Central memory CD8-positive, alpha-beta T cell (primary cell): Measurements from ENCODE around the gene PADI1.

Source experiments
- ATAC-seq: fragments of 150-1000 bp; cut with Tn5 transposase; replicated peaks from 2 replicates; pipeline ENCODE4 v1.10.0; 2022; ENCODE audit warnings: mild to moderate bottlenecking, moderate FRiP score, moderate number of reproducible peaks; ENCODE audit not compliant: poor library complexity, severe bottlenecking; ENCODE audit errors: extremely low read depth
- DNase-seq, 2 donors: peaks; one replicate each; pipeline ENCODE4 v3.0.0; 2021; ENCODE audit warnings: low spot score in 2 of 2
- H3K27ac Mint-ChIP-seq: one replicate; pipeline ENCODE4 v1.8.0; 2022; ENCODE audit warnings: low read depth, mild to moderate bottlenecking, moderate library complexity, mixed read lengths
- H3K27me3 Mint-ChIP-seq: one replicate; pipeline ENCODE4 v1.8.0; 2022; ENCODE audit warnings: mixed read lengths
- H3K36me3 Mint-ChIP-seq: one replicate; pipeline ENCODE4 v1.8.0; 2022; ENCODE audit warnings: mild to moderate bottlenecking, moderate library complexity, mixed read lengths; ENCODE audit not compliant: insufficient read depth
- H3K4me1 Mint-ChIP-seq: one replicate; pipeline ENCODE4 v1.8.0; 2022; ENCODE audit warnings: mixed read lengths
- H3K4me3 Mint-ChIP-seq: one replicate; pipeline ENCODE4 v1.8.0; 2022; ENCODE audit warnings: mild to moderate bottlenecking, moderate library complexity, mixed read lengths
- H3K9me3 Mint-ChIP-seq: one replicate; pipeline ENCODE4 v1.8.0; 2022; ENCODE audit warnings: mixed read lengths

Gene PADI1

GRCh38 chr1:17265162-17265561 lies 60.2 kb downstream of the PADI1 start:
- DNase-seq, result no peak
- Mint-ChIP-seq H3K36me3 (no peaks in the 10 kb centered on the region), H3K27ac (no peak overlapping the region), H3K4me1 (no peaks in the 10 kb centered on the region), H3K9me3 (no peaks in the 10 kb centered on the region), H3K27me3 (peaks cover 12% of the 10 kb centered on the region), H3K4me3 (no peak overlapping the region)
- no peak for ATAC-seq

DNA sequence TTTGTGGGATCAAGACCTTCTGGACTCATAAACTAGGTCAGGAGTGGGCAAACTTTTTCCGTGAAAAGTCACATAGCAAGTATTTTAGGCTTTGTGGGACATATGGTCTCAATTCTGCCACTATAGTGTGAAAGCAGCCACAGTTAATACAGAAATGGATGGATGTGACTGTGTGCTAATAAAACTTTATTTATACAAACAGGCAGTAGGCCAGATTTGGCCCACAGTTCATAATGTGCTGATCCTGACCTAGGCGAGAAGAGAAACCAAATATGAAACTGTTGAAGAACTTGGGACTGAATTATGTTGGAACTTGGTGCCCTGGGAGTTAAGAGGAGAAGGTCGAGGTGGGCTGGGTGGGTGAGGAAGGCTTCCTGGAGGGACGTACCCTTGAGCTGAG lies 61.0 kb downstream of the PADI1 start:
- Mint-ChIP-seq H3K27me3 (peaks cover 4% of the 10 kb centered on the region), H3K4me1 (no peaks in the 10 kb centered on the region), H3K27ac (no peak overlapping the region), H3K9me3 (no peaks in the 10 kb centered on the region), H3K4me3 (no peak overlapping the region), H3K36me3 (no peaks in the 10 kb centered on the region)
- DNase-seq, result no peak
- ATAC-seq, result no peak

- Mint-ChIP-seq H3K4me3 (no peak overlapping the region), H3K9me3 (no peaks in the 10 kb centered on the region), H3K27ac (no peak overlapping the region), H3K27me3 (peaks cover 22% of the 10 kb centered on the region), H3K4me1 (no peaks in the 10 kb centered on the region), H3K36me3 (no peaks in the 10 kb centered on the region)
- ATAC-seq (no peak), DNase-seq (no peak)
These were observed 66.2 kb downstream of the PADI1 start for GRCh38 chr1:17270891-17271765.

- no peak overlapping the region for H3K4me3 Mint-ChIP-seq
- no peaks in the 10 kb centered on the region for H3K9me3 Mint-ChIP-seq
- no peak for DNase-seq
- H3K27ac Mint-ChIP-seq, result no peak overlapping the region
- H3K27me3 Mint-ChIP-seq, result peaks cover 22% of the 10 kb centered on the region
- no peak for ATAC-seq
- H3K36me3 Mint-ChIP-seq, result no peaks in the 10 kb centered on the region
- H3K4me1 Mint-ChIP-seq, result no peaks in the 10 kb centered on the region
These were observed 67.1 kb downstream of the PADI1 start for GRCh38 chr1:17272066-17272465.

DNA sequence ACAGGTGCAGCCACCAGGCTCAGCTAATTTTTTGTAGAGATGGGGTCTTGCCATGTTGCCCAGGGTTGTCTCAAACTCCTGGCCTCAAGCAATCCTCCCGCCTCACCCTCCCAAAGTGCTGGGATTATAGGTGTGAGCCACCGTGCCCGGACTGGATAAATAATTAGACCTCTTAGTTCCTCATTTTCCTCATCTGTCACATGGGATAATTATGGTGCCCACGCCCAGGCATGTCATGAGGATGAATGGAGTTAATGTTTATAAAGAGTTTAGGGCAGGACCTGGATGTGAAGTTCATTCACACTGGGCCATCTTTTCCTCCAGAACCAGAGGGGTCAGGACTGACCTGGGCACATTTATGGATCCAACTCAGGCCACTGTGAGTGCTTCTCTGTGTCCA lies 67.7 kb downstream of the PADI1 start:
- Mint-ChIP-seq H3K4me1 (no peaks in the 10 kb centered on the region), H3K9me3 (no peaks in the 10 kb centered on the region), H3K4me3 (no peak overlapping the region), H3K27ac (no peak overlapping the region), H3K36me3 (no peaks in the 10 kb centered on the region), H3K27me3 (peaks cover 22% of the 10 kb centered on the region)
- ATAC-seq, result no peak
- no peak for DNase-seq

GRCh38 chr1:17273096-17273495 lies 68.2 kb downstream of the PADI1 start:
- no peak for DNase-seq
- no peak for ATAC-seq
- Mint-ChIP-seq H3K9me3 (no peaks in the 10 kb centered on the region), H3K4me1 (no peaks in the 10 kb centered on the region), H3K4me3 (no peak overlapping the region), H3K27ac (no peak overlapping the region), H3K27me3 (peaks cover 22% of the 10 kb centered on the region), H3K36me3 (no peaks in the 10 kb centered on the region)

DNA sequence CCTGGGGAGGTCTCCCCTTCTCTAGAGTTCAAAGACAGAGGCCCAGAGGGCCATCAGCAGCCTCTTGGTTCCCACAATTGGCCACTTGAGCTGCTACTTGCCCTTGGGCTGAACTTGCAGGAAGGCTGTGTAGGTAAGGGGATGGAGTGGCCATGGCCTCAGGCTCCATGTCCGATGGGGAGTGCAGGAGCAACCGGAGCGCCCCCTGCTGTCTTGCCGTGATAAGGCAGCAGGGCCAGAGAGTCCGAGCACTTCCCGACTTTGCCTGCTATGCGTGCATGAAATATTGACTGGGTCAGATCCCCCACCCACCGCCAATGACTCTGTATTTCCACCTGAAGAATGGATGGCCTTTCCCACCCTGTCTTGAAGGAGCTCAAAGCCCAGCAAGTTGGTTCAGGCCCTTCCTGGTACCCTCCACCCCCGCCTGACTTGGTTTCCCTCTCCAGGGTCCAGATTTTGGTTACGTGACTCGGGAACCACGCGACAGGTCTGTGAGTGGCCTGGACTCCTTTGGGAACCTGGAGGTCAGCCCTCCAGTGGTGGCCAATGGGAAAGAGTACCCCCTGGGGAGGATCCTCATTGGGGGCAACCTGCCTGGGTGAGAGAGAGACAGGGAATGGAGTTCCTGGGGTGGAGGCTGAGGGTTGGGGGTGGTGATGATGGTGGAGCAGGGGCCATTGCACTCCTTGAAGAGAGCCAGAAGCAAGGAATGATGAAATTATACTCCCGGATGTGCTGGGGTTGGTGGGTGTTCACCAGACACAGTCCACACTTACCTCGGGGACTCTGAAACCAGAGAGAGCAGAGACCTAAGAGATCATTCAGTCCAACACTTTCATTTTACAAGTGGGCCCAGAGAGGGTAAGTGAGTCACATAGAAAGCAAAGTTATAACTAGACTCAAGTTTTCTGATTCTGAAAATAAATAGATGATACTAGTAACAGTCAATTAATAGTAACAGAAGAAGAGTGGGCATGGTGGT lies 69.5 kb downstream of the PADI1 start:
- ATAC-seq, result no peak

GRCh38 chr1:17276568-17276967 lies 71.6 kb downstream of the PADI1 start:
- no peak overlapping the region for H3K27ac Mint-ChIP-seq

More for the DNA sequence above, 69.5 kb downstream of the PADI1 start:
- no peak overlapping the region for H3K4me3 Mint-ChIP-seq
- H3K27me3 Mint-ChIP-seq, result peaks cover 34% of the 10 kb centered on the region
- DNase-seq, result no peak
- H3K27ac Mint-ChIP-seq, result no peak overlapping the region
- H3K4me1 Mint-ChIP-seq, result no peaks in the 10 kb centered on the region
- no peaks in the 10 kb centered on the region for H3K36me3 Mint-ChIP-seq
- no peaks in the 10 kb centered on the region for H3K9me3 Mint-ChIP-seq

DNA sequence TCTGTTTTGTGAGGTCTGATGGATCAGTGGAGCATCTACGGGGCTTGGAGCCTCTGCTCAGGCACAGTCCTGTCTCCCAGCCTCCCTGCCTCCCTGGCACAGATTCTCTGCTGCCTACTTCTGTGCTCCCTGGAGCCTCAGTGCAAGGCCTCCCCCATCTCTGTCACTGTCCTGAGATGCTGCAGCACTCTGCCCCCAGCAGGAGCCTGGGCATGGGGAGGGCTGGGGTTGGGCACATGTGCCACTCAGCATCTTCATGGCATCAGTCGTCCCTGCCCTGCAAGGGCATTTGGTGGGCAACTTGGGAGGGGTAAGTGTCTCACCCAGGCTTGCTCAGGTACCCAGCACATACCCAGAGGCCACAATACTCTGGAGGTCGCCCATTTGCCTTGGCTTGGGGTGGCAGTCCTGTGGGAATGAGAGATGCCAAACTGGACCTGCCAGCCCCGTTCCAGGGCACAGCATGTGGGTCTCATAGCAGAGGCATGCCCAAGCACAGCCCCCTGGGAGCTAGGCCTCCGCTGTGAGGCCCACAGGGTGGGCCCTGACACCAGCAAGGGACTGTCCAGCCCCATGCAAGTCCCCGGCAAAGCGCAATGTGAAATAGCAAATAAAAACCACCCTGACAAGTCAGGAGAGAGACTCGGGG lies 72.7 kb downstream of the PADI1 start:
- no peak overlapping the region for H3K4me3 Mint-ChIP-seq
- H3K9me3 Mint-ChIP-seq, result no peaks in the 10 kb centered on the region
- H3K27me3 Mint-ChIP-seq, result peaks cover 52% of the 10 kb centered on the region
- ATAC-seq (no peak), DNase-seq (no peak)
- no peaks in the 10 kb centered on the region for H3K36me3 Mint-ChIP-seq
- no peak overlapping the region for H3K27ac Mint-ChIP-seq
- no peaks in the 10 kb centered on the region for H3K4me1 Mint-ChIP-seq

More at GRCh38 chr1:17276568-17276967, 71.6 kb downstream of the PADI1 start:
- DNase-seq (no peak), ATAC-seq (no peak)
- Mint-ChIP-seq H3K36me3 (no peaks in the 10 kb centered on the region), H3K27me3 (peaks cover 43% of the 10 kb centered on the region), H3K4me1 (no peaks in the 10 kb centered on the region), H3K9me3 (no peaks in the 10 kb centered on the region), H3K4me3 (no peak overlapping the region)

DNA sequence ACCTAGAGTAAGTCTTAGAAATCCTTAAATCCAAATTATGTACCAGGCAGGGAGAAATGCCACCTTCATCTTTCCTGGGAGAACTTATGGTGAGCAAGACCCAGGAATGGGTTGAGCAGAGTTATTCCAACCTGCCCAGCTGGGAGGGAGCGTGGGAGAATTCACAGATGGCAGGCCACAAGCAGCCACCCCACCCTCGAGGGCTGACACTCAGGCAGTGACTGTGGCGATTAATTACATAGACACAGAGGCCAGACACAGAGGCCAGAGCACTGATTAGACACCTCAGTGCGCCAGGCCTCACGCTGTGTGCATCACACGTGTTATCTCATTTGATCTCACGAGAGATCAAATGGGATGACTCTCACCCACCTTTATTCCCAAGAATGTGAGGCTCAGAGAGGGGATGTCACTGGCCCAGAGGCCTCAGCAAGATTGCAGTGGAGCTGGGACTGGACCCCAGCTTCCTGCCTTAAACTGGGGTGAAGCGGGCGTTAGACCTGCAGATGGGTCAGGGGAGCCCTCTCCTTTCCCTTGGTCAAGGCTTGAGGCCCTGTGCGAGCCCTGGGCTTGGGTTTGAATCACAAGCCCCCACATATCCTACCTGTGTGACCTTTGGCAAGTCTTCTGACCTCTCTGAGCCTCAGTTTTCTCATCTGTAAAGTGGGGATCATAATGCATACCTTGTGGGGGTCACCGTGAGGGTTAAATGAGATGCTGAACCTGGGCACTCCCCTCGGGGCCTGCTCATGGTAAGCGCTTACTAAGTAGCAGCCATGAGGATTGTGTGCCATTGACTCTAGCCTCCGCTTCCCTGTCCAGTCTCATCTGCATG lies 74.3 kb downstream of the PADI1 start:
- no peaks in the 10 kb centered on the region for H3K36me3 Mint-ChIP-seq
- DNase-seq (no peak), ATAC-seq (no peak)
- H3K27ac Mint-ChIP-seq, result no peak overlapping the region
- no peaks in the 10 kb centered on the region for H3K9me3 Mint-ChIP-seq
- H3K4me1 Mint-ChIP-seq, result no peaks in the 10 kb centered on the region
- H3K27me3 Mint-ChIP-seq, result peaks cover 56% of the 10 kb centered on the region
- no peak overlapping the region for H3K4me3 Mint-ChIP-seq

- no peak overlapping the region for H3K4me3 Mint-ChIP-seq
- ATAC-seq, result no peak
- H3K27ac Mint-ChIP-seq, result no peak overlapping the region
- no peak for DNase-seq
- no peaks in the 10 kb centered on the region for H3K9me3 Mint-ChIP-seq
- no peaks in the 10 kb centered on the region for H3K4me1 Mint-ChIP-seq
- H3K27me3 Mint-ChIP-seq, result peaks cover 56% of the 10 kb centered on the region
- no peaks in the 10 kb centered on the region for H3K36me3 Mint-ChIP-seq
These were observed 75.5 kb downstream of the PADI1 start for GRCh38 chr1:17280436-17280835.

GRCh38 chr1:17280894-17281293 lies 76.0 kb downstream of the PADI1 start:
- no peak overlapping the region for H3K27ac Mint-ChIP-seq
- DNase-seq (no peak), ATAC-seq (no peak)
- H3K36me3 Mint-ChIP-seq, result no peaks in the 10 kb centered on the region
- no peaks in the 10 kb centered on the region for H3K9me3 Mint-ChIP-seq
- no peak overlapping the region for H3K4me3 Mint-ChIP-seq
- H3K4me1 Mint-ChIP-seq, result no peaks in the 10 kb centered on the region
- peaks cover 60% of the 10 kb centered on the region for H3K27me3 Mint-ChIP-seq
